GM21360 (cell line): ENCODE measurements around the gene CPXM1.
"Not testable (repeated sequence)": the region's sequence is repeated elsewhere in the genome, so short reads cannot be mapped to it uniquely, and the experiment has no call there.

Experiments used
- ATAC-seq: cut with Tn5 transposase; IDR thresholded peaks from one replicate; pipeline ENCODE4 v1.9.1; 2021; ENCODE audit warnings: mild to moderate bottlenecking, moderate library complexity; ENCODE audit not compliant: unreplicated experiment

CPXM1 gene

DNA sequence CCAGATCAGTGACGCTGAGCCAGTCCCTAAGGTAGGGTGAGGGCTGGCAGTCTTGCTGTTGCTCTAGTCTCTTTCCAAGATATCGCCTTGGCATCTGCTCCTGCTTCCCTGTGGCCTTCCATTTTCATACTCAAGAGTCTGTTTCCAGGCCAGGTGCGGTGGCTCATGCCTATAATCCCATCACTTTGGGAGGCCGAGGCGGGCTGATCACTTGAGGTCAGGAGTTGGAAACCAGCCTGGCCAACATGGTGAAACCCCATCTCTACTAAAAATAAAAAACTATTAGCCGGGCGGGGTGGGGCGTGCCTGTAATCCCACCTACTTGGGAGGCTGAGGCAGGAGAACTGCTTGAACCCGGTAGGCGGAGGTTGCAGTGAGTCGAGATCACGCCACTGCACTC, 30.3 kb downstream of the CPXM1 start:
- ATAC-seq, result not testable (repeated sequence)

DNA sequence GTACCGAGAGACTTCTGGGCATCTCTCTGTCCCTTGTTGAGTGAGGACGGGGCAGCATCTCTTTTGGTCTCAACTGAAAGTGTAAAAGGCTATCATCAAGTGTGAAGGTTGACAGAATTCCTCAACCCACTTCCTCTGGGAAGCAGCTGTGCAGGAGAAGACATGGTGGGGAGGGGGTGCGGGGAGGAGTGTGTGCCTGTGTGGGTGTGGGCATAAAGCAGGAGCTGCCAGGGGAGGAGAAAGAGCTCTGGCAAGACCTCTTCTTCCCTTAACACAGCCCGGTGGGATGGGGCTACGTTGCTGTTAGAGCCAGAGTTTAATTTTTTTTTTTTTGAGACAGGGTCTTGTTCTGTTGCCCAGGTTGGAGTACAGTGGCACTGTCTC, 31.8 kb downstream of the CPXM1 start:
- ATAC-seq, result no peak

DNA sequence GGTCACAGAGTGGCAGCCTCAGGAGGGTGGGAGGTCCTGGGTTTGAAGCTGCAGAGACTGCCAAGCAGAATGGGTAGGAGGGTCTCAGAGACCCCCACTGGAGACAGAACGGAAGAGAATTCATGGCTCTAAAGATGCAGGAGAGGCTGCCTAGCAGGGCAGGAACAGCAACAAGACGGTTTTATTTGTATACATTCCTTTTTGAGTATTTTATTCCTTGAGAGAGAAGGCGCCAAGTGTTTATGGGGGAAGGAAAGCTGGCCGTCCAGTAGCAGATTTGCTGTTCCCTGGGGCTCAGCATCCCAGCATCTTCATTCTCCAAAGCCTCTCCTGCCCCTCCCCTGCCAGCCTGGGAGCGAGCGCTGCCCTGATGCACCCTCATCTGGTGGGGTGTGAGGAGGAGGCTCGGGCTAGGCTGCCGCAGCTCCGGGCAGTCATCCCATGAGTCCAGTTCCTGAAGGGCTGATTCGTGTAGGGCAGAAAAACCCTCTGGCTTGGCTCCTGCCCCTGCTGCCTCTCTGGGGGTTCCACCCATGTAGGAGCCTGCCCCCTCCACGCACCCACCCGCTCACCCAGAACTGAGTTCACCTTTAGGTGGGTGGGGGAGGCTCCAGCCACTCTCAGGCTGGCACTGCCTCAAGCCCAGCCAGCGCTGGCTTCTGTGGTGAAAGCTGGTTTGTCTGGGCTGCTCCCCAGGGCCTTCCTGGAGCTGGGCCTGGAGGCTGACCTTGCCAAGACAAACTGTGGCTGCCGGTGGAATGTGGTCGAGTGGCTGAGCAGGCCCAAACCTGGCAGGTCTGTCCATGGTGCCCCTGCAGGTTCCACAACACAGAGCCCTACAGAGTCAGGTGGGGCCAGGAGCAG, 32.4 kb downstream of the CPXM1 start:
- ATAC-seq, result no peak

DNA sequence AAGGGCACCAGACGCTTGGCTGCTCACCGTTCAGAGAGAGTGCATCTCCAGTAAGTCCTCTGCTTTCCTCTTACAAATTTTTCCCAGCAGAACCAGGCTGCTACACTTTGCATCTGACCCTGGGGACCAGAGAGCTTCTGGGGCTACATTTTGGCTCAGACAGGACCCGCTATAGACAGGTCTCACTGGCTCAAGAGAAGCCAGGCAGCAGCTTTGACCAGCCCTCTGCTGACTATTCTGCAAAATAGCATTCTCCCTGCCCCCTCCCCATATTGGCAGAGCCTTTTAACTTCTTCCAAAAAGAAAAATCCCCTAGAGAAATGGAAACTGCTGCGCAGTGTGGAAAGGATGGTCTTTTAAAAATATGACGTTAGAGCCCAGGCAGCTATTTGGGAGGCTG, 37.2 kb downstream of the CPXM1 start:
- no peak for ATAC-seq

DNA sequence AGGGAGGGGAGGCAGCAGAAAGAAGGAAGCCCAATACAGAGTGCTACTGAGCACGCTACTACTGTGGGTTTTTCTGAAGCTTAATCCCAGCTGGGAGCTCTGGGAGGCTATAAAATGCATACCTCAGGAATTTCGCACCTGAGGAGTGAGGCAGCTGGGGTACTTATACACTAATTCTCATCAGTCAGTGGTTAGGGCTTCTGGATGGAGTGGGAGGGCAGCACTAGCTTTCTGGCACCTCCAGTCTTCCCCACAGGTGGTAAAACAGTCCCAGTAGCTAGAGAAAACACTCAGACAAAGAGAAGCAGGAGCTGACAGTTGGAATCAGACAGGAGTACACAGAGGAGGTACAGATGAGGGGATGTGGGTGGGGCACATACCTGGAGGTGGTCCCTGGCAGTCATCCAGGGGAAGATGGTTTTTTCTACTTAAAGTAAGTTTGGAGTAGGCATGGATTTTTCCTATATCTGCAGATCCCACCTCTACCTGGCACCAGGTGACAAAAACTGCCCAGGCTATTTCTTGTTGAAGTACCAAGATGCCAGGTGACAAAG, 37.8 kb downstream of the CPXM1 start:
- ATAC-seq, result no peak

DNA sequence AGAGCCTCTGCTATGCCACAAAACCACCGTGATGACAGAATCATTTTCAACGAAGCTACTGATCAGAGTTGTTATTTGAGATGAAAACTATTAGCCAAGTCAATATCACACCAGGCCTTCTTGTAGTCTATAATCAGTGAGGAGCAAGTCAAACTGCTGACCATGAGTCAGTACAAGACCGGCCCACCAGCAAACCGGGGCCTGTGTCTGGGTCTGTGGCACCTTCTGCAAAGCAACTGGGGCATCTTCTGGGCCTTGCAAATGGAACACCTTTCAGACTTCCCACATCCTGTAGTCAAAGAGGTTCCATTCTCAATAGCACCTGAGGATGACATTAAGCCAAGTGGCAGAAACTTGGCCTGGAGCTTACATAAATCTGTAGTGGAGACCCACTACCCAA, 38.5 kb downstream of the CPXM1 start:
- no peak for ATAC-seq

DNA sequence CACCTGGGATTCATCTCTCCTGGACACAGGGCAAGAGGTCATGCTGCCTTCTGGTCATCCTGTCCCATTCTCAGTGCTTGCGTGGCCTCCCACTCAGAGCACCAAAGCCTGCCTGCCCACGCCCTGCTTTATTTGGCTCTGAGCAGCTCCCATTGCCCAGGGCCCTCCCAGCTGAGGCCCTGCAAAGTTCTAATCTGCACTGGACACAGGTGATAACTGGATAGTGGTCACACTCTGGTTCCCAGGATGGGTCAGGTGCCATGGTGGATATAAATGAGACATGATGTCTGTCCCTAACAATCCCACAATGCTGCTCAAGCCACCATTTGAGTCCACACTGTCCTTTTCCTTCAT, 39.5 kb downstream of the CPXM1 start:
- ATAC-seq, result no peak

DNA sequence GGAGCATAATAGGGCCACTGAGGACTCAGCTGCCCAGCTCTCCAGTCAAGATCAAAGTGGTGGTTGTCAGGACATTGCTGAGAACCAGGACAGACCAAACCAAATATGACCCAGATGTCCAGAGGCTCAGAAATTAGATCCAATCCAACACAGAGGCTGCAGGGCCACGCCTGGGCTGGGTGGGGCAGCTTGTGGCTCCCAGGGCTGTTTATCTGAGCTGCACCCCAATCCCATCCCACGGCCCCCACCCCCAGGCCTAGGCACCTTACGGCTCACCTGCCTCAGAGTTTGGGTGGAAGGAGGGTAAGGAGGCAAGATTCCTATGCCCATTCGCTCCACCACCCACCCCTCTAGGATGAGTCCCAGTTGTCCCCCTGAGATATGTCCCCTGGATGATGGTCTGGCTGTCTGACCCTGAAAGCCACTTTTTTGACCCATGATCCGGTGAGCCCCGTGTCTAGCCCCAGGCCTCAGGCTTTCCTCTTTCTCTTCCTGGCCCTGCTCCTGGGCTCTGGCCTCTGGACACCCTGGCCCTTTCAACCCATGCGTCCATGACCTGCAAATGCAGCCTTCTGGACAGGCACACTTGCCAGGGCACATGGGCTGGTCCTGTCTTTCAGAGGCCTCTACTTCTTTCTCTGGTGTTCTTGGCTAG, 40.0 kb downstream of the CPXM1 start:
- no peak for ATAC-seq

DNA sequence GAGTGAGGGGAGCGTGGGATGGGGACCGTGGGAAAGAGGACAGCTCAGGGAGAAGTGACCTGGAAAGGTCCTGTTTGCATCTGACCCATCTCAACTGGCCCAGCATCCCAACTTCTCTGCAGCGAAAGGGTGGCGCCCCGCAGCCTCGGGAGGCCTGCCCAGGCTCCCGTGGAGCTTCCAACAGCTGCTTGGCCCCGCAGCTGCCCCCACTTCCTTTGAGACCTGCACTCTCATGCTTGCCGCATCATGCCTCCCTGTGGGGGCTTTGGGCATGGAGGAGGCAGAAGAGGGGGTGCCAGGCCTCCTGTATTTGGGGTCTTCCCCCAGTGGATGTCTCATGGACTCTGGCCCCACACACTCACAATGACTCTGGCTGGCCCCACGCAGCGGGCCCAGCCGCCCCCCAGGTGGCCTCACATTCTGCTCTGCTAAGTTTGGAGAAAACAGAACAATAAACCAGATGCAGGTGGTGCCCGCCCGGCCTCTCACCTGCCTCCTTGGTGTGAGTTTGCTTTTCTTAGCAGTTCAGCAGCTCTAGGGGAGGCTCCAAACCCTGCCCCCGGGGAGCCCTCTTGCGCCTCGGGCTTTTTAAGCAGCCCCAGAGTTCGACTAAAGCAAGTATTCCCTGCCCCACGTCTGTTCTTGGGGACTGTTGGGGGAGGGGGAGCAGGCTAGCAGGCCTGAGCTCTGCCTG, 40.7 kb downstream of the CPXM1 start:
- no peak for ATAC-seq

DNA sequence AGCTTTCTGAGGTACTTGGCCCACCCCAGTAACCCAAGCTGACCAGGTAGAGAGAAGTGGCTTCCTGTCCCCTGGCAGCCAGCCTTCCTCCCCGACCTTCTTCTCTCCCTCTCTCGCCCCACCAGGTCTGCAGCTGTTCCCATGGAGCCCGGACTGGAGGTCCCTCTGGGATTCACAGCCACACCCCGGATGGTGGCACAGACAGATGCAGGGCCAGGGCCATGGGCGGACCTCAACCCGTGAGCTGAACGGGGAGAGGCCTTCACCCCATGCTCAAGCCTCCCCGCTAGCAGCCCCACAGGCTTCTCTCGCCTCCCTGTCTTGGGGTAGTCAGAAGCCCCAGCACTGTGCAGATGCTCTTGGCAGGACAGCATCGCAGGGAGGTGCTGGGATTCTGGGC, 41.3 kb downstream of the CPXM1 start:
- no peak for ATAC-seq

DNA sequence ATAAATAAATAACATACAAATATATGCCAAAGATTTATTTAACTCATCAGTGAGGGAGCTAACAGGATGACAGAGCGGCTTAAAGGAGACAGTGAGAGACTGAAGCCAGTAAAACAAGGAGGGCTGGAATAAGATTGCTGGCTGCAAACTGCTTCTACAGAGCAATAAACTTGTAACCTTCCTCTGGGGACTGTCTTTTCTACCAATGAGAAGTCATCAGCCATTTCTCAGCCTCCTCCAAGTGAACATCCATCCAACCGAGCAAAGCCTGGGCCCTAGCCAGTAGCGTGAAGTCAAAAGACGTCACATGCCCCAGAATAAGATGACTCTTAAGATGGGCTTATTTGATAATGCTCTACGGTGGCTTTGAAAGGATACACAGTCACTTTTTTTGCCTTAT, 42.5 kb downstream of the CPXM1 start:
- ATAC-seq, result no peak

DNA sequence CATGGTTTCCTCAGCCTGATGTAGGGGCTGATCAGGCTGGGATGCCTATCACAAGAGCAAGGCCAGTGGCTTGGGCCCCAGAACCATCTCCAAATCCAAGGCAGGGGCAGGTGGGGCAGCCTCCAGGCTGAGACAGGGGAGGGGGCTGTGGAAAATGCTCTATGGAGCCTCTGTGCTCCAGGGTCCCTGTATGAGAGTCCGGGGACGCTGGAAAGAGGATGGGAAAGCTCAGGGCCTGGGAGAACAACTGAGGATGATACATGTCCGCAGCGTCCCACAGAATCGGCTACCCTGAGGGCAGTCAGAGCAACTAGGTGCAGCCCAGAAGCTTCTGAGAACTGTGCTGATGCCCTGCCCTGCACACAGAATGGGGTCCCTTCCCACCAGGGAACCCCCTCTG, 43.4 kb downstream of the CPXM1 start:
- ATAC-seq, result no peak

DNA sequence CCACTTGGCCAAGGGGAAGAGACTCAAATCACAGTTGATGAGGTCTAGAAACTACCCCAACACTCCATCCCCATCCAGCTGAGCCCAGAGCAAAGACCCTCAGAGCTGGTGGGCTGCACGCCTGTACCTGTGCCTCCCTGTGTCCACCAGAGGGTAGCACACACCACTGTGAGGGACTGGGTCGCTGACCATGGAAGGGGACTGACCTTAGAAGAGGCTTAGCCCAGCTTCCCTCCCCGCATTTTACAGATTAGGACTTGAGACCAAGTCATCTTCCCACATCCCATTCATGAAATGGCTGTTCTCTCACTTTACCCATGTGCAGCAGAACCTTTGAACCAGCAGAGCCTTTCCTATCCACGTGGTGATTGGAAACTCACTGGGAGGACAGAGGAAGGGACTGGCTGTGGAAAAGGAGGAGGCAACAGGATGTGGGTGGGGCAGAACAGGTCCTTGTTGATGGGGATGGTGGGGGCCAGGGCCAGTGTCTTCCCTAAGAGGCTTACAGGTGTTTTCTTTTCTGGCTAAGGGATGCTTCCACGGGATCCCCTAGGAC, 44.3 kb downstream of the CPXM1 start:
- ATAC-seq, result no peak

DNA sequence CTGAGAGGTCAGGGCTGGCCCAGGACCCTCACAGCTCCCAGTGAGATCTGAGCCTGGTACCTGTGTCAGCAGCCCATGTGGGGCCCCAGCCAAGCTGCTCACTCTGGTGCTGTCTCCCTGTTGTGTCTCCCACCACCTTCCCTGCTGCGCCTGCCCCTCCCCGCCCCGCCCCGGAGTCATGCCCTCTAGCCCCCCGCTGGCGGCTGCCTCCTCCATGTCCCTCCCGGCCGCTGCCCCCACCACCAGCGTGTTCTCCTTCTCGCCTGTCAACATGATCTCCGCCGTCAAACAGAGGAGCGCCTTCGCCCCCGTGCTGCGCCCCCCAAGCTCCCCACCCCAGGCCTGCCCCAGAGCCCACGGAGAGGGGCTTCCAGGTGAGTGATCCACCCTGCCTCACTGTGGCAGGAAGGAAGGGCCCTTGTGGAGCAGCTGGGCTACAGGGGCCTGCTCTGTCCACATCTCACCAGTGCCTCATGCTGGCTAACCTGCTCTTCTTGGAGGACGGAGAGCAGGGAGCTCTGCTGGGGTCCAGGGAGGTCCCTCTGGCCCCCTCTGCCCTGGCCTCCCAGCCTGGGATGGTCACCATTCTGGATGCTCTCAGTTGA, 44.9 kb downstream of the CPXM1 start:
- ATAC-seq, result no peak

DNA sequence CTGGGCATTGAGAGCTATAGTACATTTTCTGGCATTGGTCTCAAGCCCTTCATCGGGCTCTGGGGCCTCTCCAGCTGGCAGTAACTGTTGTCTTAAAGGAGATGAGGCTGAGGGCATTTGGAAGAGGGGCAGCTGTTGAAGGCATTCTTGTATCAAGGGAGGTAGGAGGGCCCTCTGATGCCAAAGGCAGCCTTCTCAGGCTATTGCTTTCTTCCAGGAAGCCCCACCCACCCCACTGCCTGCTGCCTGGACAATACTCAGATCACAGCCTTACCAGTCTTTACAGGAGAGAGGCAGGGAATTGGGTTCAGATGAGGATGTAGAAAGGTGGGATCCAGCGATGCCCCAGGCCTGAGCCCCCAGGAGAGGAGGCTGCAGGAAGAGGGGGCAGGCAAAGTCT, 46.0 kb downstream of the CPXM1 start:
- no peak for ATAC-seq

DNA sequence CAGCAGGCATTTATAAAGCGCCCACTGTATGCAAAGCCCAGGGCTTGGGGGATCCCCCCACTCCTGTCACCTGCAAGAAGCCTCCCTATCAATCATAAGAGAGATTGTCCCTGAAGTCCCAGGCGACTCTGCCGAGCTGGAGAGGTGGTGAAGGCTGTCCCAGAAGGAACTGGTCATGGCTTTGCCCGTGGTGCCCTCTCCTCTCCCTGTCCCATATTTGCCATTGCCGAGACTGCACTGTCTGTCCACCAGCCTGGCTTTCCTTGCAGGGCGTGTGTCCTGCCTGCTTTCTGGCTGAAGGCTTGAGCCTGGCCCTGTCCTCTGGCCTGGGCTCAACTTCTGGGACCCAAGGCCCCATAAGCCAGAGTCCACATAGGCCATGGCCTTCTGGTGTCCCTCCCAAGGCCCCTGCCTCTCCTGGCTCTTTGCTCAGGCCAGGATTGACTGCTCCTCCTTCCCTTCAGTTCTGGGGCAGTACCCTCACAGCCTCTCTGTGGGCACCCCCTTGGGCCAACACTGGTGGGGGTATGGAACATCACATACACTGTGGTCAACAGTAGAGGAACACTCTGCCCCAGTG, 46.9 kb downstream of the CPXM1 start:
- ATAC-seq, result no peak

DNA sequence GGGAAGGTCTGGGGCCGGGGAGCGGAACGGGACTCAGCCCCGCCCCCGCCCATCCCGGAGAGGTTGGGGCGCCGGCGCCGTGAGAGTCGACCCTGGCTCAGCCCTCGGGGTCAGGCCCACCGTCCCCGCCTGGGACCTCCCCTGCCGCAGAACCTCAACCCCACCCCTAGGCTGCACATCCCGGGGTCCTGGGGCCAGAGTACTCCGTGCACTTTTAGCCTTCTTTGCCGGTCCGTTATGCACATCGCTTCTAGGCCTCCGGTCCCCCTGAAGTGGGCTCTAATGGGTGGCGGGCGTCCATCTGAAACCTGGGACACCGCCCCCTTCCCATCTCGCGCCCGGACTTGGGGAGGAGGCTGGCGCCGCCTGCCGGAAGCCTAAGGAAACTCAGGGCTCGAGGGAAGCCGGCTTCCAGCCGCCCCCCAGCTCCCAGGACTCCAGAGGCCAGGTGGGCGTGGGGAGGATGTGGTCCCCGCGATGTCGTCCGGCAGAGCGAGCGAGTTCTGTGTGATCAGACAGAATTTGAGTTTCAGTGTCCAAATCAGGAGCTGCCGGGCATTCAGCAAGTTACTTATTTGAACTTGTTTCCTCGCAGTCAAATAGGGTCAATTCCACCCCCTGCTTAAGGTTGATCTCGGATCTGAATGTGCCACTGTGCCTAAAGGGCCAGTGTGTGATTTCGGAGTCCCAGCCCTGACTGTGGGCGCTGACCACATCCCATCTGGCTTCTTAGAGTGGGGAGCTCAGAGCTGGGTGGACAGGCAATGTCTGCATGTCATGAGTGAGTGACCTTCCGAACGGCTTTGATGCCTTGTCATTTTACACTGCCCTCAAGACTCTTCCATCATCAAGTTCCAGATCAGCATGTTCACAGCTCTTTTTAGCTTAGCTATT, 47.6 kb downstream of the CPXM1 start:
- no peak for ATAC-seq

DNA sequence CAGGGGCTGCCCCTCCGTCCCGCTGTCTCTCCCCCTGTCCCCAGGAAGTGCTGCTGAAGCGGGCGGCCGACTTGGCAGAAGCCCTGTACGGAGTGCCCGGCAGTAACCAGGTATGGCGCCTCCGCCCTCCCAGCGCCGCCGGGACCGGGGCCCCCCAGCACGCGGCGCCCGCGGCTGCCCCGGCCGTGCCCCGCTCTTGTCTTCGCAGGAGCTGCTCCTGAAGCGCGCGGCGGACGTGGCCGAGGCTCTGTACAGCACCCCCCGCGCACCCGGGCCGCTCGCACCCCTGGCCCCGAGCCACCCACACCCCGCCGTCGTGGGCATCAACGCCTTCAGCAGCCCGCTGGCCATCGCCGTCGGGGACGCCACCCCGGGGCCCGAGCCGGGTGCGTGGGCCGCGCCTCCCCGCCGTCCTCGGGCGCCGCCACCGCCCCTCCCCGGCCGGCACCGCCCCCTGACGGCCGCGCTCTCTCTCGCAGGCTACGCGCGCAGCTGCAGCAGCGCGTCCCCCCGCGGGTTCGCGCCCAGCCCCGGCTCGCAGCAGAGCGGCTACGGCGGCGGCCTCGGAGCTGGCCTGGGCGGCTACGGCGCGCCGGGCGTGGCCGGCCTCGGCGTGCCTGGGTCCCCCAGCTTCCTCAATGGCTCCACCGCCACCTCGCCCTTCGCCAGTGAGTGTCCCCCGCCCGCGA, 48.4 kb downstream of the CPXM1 start:
- no peak for ATAC-seq

DNA sequence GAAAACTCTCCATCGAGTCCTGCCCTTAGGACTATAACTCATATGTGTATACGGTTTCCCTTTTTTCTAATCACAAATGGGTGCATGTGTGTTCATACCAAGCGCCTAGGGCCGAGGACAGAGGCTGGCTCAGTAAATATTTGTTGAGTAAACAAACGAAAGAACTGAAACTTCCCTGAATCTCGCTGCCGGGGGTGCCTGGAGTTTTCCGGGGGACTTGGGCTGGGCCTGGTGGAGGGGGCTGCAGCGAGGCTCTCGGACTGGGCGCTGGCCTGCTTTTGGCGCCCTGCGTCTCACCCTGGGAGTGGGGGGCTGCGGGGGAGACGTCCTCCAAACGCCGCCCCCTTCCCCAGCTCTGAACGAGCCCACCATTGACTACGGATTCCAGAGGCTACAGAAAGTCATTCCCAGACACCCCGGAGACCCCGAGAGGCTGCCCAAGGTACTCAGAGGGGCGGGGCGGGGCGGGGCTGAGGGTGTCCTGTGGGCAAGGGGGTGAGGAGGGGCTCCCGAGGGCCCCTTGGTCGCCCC, 49.0 kb downstream of the CPXM1 start:
- ATAC-seq, result no peak
